Ovary (tissue), 9 donors: ENCODE results near the gene PAGE3. TPM values are rescaled to one million over a fixed set of nuclear protein-coding genes. Genes with fewer than 3 reads are reported as not detected.

Experiments used
- DNase-seq, 5 donors: peaks; one replicate each; pipeline ENCODE4 v3.0.0-alpha.2; 2019 to 2020
- H3K27ac ChIP-seq, 2 donors: fragments of 200-600 bp; one replicate each; pipeline versions ENCODE4 v1.5.1 to v1.8.0; 2019 to 2022
- H3K27me3 ChIP-seq: fragments of 200-600 bp; one replicate; pipeline ENCODE4 v1.8.0; 2022
- H3K36me3 ChIP-seq: fragments of 200-600 bp; sonication (generic); one replicate; pipeline ENCODE4 v1.5.1; 2019
- H3K4me1 ChIP-seq: one replicate; pipeline ENCODE4 v1.8.1; 2013; ENCODE audit warnings: mild to moderate bottlenecking, moderate library complexity; ENCODE audit not compliant: insufficient read depth
- H3K4me3 ChIP-seq: fragments of 200-600 bp; sonication (generic); one replicate; pipeline ENCODE4 v1.5.1; 2017
- H3K9me3 ChIP-seq, 2 donors: fragments of 200-600 bp in 1 of 2; sonication (generic) in 1 of 2; one replicate each; pipeline versions ENCODE4 v1.5.1 to v1.8.1; 2013 to 2019; ENCODE audit warnings: mild to moderate bottlenecking in 1 of 2, moderate library complexity in 1 of 2
- EP300 ChIP-seq: sonication (generic); formaldehyde crosslinking; IDR thresholded peaks from one replicate; pipeline ENCODE4 v1.6.1; 2017; ENCODE audit warnings: antibody characterized with exemption
- POLR2A ChIP-seq: fragments of 450-650 bp; IDR thresholded peaks from one replicate; pipeline ENCODE4 v1.6.1; 2017; ENCODE audit warnings: antibody characterized with exemption, mild to moderate bottlenecking, moderate library complexity
- WGBS, 3 donors: extraction: QIAGEN DNeasy Blood & Tissue Kit in 1 of 3; methylation state at CpG; one replicate each; pipeline versions ENCODE4 v1.1.5 to v1.1.7; 2013 to 2017; 5-methylcytosine and 5-hydroxymethylcytosine counted together
- intact Hi-C, 4 donors: fragments of 100-400 bp; cut with DNase I; formaldehyde crosslinking; loops; one replicate each; pipeline versions ENCODE4 v1.11.0 to v1.15.1; 2022 to 2023
- polyA plus RNA-seq, 2 donors: library from polyadenylated mRNA; stranded (reverse); fragments of 200-250 nt in 1 of 2; fragments of 350-450 nt in 1 of 2; fragmentation: Illumina TruSeq in 1 of 2; extraction: RNeasy Lipid Tissue Mini Kit (QIAGEN cat#74804) in 1 of 2; gene quantifications; one replicate each; pipeline ENCODE4 v1.2.3, GENCODE V29; 2013 to 2014
- total RNA-seq, 7 donors: library from RNA; depleted of rRNA in 2 of 7; stranded (reverse); fragments of >200 nt in 2 of 7; fragmentation: NEBNext Ultra II Directional in 3 of 7; extraction: Animal tissue kit (Norgen Biotek cat#: 25700) in 3 of 7; gene quantifications; one replicate each; pipeline versions ENCODE4 v1.1.0 to v1.2.4, GENCODE V29; 2016 to 2023
- TF ChIP-seq, protein P1 (sequence below), 3 donors: fragments of 450-650 bp in 2 of 3; fragments of 200-600 bp in 1 of 3; IDR thresholded peaks; one replicate each; pipeline versions ENCODE4 v1.5.1 to v1.8.0; 2016 to 2022; ENCODE audit warnings: antibody characterized with exemption in 3 of 3, mild to moderate bottlenecking in 1 of 3
- donor health status: DM: no; HTN: no; CAD: no; lungs with moderate emphysema.
- donor health status: DM: no; HTN: no; CAD: no.
- donor health status: Bipolar disorder and iron deficiency.
- donor health status: DM: yes; HTN: yes; CAD: no.
- donor health status: DM: no; HTN: no; CAD: no.
- donor health status: DM: yes; HTN: yes; CAD: no.

Gene PAGE3
- total and polyA plus RNA-seq, 9 donors, result not detected

- Histone ChIP-seq H3K4me1 (no peaks in the 10 kb centered on the region), H3K4me3 (no peak overlapping the region), H3K36me3 (no peaks in the 10 kb centered on the region), H3K9me3 (no peaks in the 10 kb centered on the region), H3K27ac (no peak overlapping the region), H3K27me3 (no peaks in the 10 kb centered on the region)
- WGBS, 3 donors, result 31 to 70% (median 58%) methylated on average over 3 of the region's 3 CpGs
- TF ChIP-seq POLR2A (no peak), EP300 (no peak)
- TF ChIP-seq, protein P1, sequence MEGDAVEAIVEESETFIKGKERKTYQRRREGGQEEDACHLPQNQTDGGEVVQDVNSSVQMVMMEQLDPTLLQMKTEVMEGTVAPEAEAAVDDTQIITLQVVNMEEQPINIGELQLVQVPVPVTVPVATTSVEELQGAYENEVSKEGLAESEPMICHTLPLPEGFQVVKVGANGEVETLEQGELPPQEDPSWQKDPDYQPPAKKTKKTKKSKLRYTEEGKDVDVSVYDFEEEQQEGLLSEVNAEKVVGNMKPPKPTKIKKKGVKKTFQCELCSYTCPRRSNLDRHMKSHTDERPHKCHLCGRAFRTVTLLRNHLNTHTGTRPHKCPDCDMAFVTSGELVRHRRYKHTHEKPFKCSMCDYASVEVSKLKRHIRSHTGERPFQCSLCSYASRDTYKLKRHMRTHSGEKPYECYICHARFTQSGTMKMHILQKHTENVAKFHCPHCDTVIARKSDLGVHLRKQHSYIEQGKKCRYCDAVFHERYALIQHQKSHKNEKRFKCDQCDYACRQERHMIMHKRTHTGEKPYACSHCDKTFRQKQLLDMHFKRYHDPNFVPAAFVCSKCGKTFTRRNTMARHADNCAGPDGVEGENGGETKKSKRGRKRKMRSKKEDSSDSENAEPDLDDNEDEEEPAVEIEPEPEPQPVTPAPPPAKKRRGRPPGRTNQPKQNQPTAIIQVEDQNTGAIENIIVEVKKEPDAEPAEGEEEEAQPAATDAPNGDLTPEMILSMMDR (IDR thresholded peaks at IDR 0.05), result no peak
- intact Hi-C loops, result no loop called here
- DNase-seq, result no peak
Measured at GRCh38 chrX:55213381-55213780, 51.3 kb downstream of the PAGE3 start.

DNA sequence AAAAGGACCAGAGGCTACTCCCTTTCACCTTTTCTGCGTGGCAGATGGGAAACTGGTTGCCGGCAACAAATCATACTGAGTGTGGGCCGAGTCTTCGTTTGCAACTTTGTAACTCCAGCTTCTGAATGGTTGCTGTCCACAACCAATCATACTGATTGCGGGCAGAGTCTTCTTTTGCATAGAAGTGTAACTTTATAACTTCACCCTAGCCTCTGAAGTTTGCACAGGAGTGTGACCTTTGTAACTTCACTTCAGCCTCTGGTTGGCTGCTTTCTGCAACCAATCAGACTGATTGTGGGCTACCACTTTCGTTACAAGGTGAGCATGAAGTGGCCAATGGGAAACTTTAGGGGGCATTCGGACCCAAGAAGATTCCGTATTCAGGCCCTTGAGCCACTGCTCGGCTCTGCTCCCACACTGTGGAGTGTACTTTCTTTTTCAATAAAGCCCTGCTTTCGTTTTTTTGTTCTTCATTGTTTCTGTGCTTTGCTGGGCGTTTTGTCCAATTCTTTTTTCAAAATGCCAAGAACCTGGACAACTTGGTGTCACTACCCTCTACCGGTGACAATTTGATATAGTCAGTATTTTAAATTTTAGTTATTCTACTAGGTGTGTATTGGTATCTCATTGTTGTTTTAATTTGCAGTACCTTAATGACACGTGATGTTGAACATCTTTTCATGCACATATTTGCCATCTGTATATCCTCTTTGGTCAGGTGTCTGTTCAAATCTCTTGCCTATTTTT, 53.6 kb downstream of the PAGE3 start:
- 63 to 72% (median 70%) methylated on average over 13 of the region's 13 CpGs for whole genome bisulfite sequencing, 3 donors
- intact Hi-C loops, result no loop called here
- no peak for TF ChIP-seq POLR2A
- TF ChIP-seq, protein P1 (IDR thresholded peaks at IDR 0.05), result no peak
- no peak for TF ChIP-seq EP300
- no peaks in the 10 kb centered on the region for H3K9me3 ChIP-seq
- no peaks in the 10 kb centered on the region for H3K4me1 ChIP-seq
- no peaks in the 10 kb centered on the region for H3K36me3 ChIP-seq
- H3K27ac ChIP-seq, result no peak overlapping the region
- H3K27me3 ChIP-seq, result no peaks in the 10 kb centered on the region
- no peak overlapping the region for H3K4me3 ChIP-seq
- DNase-seq, result no peak

Other genes starting within 250 kb of the PAGE3 start
- gene ALAS2, start 233.9 kb downstream of the PAGE3 start, total RNA-seq, result 1 to 10 TPM in 2 of 7 donors, under 1 TPM in 4, not detected in 1; 0.30 to 2.4 (median 0.78) TPM
- under 1 TPM in 1 of 2 donors, not detected in 1; 0.20 TPM for gene ALAS2, start 233.9 kb downstream of the PAGE3 start, polyA plus RNA-seq
- under 1 TPM in 1 of 7 donors, not detected in 6; 0.75 TPM for gene PAGE2B, start 189.9 kb downstream of the PAGE3 start, total RNA-seq
- gene PAGE2B, start 189.9 kb downstream of the PAGE3 start, polyA plus RNA-seq, result not detected
- not detected for gene PAGE2, start 175.9 kb downstream of the PAGE3 start, total RNA-seq
- not detected for gene PAGE2, start 175.9 kb downstream of the PAGE3 start, polyA plus RNA-seq
- gene PAGE5, start 44.6 kb downstream of the PAGE3 start, total RNA-seq, result not detected
- not detected for gene PAGE5, start 44.6 kb downstream of the PAGE3 start, polyA plus RNA-seq
- 10 to 100 TPM; 28.9 to 47.5 (median 38.4) TPM for gene MAGEH1, start 187.2 kb upstream of the PAGE3 start, total RNA-seq
- gene MAGEH1, start 187.2 kb upstream of the PAGE3 start, polyA plus RNA-seq, result 10 to 100 TPM; 30.9 to 38.7 TPM
- 10 to 100 TPM in 1 of 7 donors, 1 to 10 TPM in 6; 4.0 to 12.1 (median 8.1) TPM for gene USP51, start 224.9 kb upstream of the PAGE3 start, total RNA-seq
- gene USP51, start 224.9 kb upstream of the PAGE3 start, polyA plus RNA-seq, result 1 to 10 TPM; 2.8 to 8.2 TPM